ENCODE measurements around the gene ZC3H18. TPM values are rescaled to one million over a fixed set of nuclear protein-coding genes. Genes with fewer than 3 reads are reported as not detected.
A peak's percentile ranks its signal among the peaks of the same experiment; 100 is the strongest.

ZC3H18 gene
- total RNA-seq, 1 donor from 2014 or later: 49.2 TPM

- no peak overlapping the region for H3K4me3 ChIP-seq
- intact Hi-C loops (cut with DNase I): no loop called here
- H3K27me3 ChIP-seq (ENCODE audit: low read depth): no peaks in the 10 kb centered on the region
- ATAC-seq (no peak), DNase-seq (no peak)
- no peak overlapping the region for H3K27ac ChIP-seq
- peaks cover 46% of the 10 kb centered on the region for H3K36me3 ChIP-seq
- H3K9me3 ChIP-seq: no peaks in the 10 kb centered on the region
- no peak for TF ChIP-seq CTCF (IDR thresholded peaks at IDR 0.05)
- peaks cover 17% of the 10 kb centered on the region for H3K4me1 ChIP-seq
These were observed 88.5 kb downstream of the ZC3H18 start for GRCh38 chr16:88658714-88659113.

GRCh38 chr16:88659160-88659559, 89.0 kb downstream of the ZC3H18 start:
- no peak for DNase-seq

GRCh38 chr16:88661468-88661867, 91.3 kb downstream of the ZC3H18 start:
- DNase-seq (no peak), ATAC-seq (no peak)
- no peaks in the 10 kb centered on the region for H3K27me3 ChIP-seq (ENCODE audit: low read depth)
- no peak overlapping the region for H3K27ac ChIP-seq
- H3K4me3 ChIP-seq: no peak overlapping the region
- peaks cover 26% of the 10 kb centered on the region for H3K4me1 ChIP-seq
- intact Hi-C loops (cut with DNase I): no loop called here
- TF ChIP-seq CTCF (IDR thresholded peaks at IDR 0.05): no peak
- H3K36me3 ChIP-seq: peaks cover 18% of the 10 kb centered on the region
- H3K9me3 ChIP-seq: no peaks in the 10 kb centered on the region

More at GRCh38 chr16:88659160-88659559, 89.0 kb downstream of the ZC3H18 start:
- no peaks in the 10 kb centered on the region for H3K27me3 ChIP-seq (ENCODE audit: low read depth)
- peaks cover 21% of the 10 kb centered on the region for H3K4me1 ChIP-seq
- H3K27ac ChIP-seq: no peak overlapping the region
- no peak for ATAC-seq
- no peak for TF ChIP-seq CTCF (IDR thresholded peaks at IDR 0.05)
- H3K36me3 ChIP-seq: peaks cover 41% of the 10 kb centered on the region
- intact Hi-C loops (cut with DNase I): no loop called here
- H3K4me3 ChIP-seq: no peak overlapping the region
- no peaks in the 10 kb centered on the region for H3K9me3 ChIP-seq

- ATAC-seq (peak; percentile 4 to 31), DNase-seq (no peak)
- Histone ChIP-seq H3K27me3 (ENCODE audit: low read depth) (no peaks in the 10 kb centered on the region), H3K9me3 (no peaks in the 10 kb centered on the region), H3K4me3 (peak overlapping the region; percentile 87), H3K4me1 (peaks cover 26% of the 10 kb centered on the region), H3K36me3 (peaks cover 10% of the 10 kb centered on the region), H3K27ac (peak overlapping the region; percentile 91)
- TF ChIP-seq CTCF (IDR thresholded peaks at IDR 0.05): no peak
- intact Hi-C loops (cut with DNase I): no loop called here
These were observed 92.1 kb downstream of the ZC3H18 start for GRCh38 chr16:88662222-88662842.

- peaks cover 26% of the 10 kb centered on the region for H3K4me1 ChIP-seq
- no peak for TF ChIP-seq CTCF (IDR thresholded peaks at IDR 0.05)
- intact Hi-C loops (cut with DNase I): no loop called here
- ATAC-seq: peak; percentile 98 to 99
- peak within 1 kb of the TSS; percentile 87 for H3K4me3 ChIP-seq
- H3K27me3 ChIP-seq (ENCODE audit: low read depth): no peaks in the 10 kb centered on the region
- peaks cover 4% of the 10 kb centered on the region for H3K36me3 ChIP-seq
- H3K27ac ChIP-seq: peak within 1 kb of the TSS; percentile 91
- DNase-seq: peak; percentile 97
- H3K9me3 ChIP-seq: no peaks in the 10 kb centered on the region
These were observed 92.8 kb downstream of the ZC3H18 start, which contains the start of gene MVD for GRCh38 chr16:88662843-88663606. TSS of gene MVD (minus strand) at chr16:88663091. CDS start at chr16:88663080, 11 bp downstream.

Measured in lower lobe of right lung (tissue), 2 donors.